HUES6 (cell line): Measurements from ENCODE around the gene PLA2G2D.

Experiments
- H3K27ac ChIP-seq: 2 replicates; pipeline ENCODE4 v1.7.0; 2013; ENCODE audit warnings: low read depth, mild to moderate bottlenecking, low read length, inconsistent platforms
- H3K27me3 ChIP-seq: 2 replicates; pipeline ENCODE4 v1.6.1; 2013; ENCODE audit warnings: low read length; ENCODE audit not compliant: control insufficient read depth, insufficient read depth
- H3K36me3 ChIP-seq: 2 replicates; pipeline ENCODE4 v1.6.1; 2013; ENCODE audit warnings: low read length; ENCODE audit not compliant: control insufficient read depth, insufficient read depth
- H3K4me1 ChIP-seq: 2 replicates; pipeline ENCODE4 v1.6.1; 2013; ENCODE audit warnings: low read length; ENCODE audit not compliant: control insufficient read depth, insufficient read depth
- H3K4me3 ChIP-seq: 2 replicates; pipeline ENCODE4 v1.5.1; 2013; ENCODE audit warnings: low read depth, low read length
- H3K9ac ChIP-seq: one replicate; pipeline ENCODE4 v1.6.1; 2013; ENCODE audit warnings: mild to moderate bottlenecking, low read length
- H3K9me3 ChIP-seq: 2 replicates; pipeline ENCODE4 v1.6.1; 2013; ENCODE audit warnings: low read depth, low read length; ENCODE audit not compliant: control insufficient read depth, insufficient read depth

Gene PLA2G2D

DNA sequence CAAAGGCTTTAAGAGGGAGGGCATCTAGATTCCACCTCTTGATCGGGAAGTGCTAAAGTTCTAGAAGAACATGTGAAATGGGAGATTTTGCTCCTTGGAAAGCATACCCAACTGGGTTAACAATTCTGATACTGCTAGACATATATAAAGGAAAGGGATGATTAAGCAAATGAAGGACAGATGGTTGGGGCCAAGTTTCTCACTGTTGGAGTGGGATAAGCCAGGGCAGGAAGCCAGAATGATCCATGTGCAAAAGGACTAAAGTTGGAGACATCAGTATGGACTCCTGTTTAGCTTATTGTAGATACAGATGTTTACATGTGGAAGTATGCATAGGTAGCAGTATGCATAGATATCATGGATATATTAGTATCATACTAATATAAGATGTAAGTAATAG, 32.5 kb downstream of the PLA2G2D start:
- Histone ChIP-seq H3K4me3 (no peak overlapping the region), H3K27ac (no peak overlapping the region), H3K9ac (no peak overlapping the region), H3K36me3 (no peaks in the 10 kb centered on the region), H3K9me3 (peaks cover 11% of the 10 kb centered on the region; the same call in 1 of the 2 replicates), H3K27me3 (no peaks in the 10 kb centered on the region), H3K4me1 (peaks cover 3% of the 10 kb centered on the region; the same call in 1 of the 2 replicates)

DNA sequence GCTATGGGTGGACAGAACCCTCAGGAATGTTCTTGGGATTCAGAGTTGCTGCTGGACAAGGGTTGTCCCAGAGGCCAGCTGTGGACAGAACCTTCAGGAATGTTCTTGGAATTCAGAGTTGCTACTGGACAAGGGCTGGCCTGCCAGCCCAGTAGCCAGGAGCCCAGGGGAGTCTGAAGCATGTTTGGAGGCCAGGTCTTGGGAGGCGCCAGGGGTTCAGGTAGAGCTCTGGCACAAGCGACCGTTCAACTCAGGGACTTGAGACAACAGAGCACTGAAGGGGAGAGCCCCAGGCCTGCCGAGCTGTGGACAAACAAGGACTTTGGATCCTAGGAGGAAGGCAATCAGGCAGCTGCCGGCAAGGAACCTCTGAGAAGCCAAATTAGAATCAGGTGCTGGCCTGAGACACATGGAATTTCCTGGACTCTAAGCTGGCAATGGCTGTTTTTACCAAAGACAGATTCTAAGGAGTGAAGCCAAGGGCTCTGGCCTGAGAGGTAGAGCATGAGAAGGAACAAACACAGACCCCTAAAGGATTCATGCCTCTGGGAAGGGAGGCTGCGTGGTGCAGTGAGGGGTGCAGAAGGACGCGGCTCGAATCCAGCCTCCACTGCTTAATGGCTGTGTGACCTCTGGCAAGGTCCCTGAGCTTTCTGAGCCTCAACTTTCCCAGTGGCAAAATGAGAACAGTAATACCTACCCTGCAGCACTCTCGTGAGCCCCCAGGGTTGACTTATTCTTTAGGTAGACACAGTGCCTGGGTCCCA, 36.0 kb downstream of the PLA2G2D start:
- Histone ChIP-seq H3K36me3 (no peaks in the 10 kb centered on the region), H3K4me3 (no peak overlapping the region), H3K4me1 (peaks cover 9% of the 10 kb centered on the region; the same call in 1 of the 2 replicates), H3K27me3 (no peaks in the 10 kb centered on the region), H3K27ac (no peak overlapping the region), H3K9me3 (no peaks in the 10 kb centered on the region), H3K9ac (no peak overlapping the region)

DNA sequence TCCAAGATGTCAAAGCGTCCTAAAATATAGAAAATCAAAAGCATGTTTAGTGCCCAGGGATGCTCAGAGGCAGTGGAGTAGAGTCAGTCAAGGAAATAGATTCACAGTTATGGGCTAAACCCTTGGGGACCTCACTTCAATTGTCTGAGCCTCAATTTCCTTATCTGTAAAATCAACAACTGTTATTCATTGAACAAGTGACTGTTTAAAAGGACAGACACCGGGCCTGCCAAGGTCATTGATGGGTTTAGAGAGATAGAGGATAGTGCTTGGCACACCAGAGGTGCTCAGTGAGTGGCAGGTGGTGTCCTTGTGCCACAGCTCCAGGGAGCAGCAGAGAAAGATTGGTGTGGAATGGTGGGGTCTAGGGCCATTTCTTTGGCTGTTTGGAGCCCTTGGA, 36.6 kb downstream of the PLA2G2D start:
- H3K36me3 ChIP-seq = no peaks in the 10 kb centered on the region
- H3K9me3 ChIP-seq = no peaks in the 10 kb centered on the region
- H3K9ac ChIP-seq = no peak overlapping the region
- no peak overlapping the region for H3K27ac ChIP-seq
- H3K27me3 ChIP-seq = no peaks in the 10 kb centered on the region
- H3K4me3 ChIP-seq = no peak overlapping the region
- peaks cover 9% of the 10 kb centered on the region; the same call in 1 of the 2 replicates for H3K4me1 ChIP-seq

DNA sequence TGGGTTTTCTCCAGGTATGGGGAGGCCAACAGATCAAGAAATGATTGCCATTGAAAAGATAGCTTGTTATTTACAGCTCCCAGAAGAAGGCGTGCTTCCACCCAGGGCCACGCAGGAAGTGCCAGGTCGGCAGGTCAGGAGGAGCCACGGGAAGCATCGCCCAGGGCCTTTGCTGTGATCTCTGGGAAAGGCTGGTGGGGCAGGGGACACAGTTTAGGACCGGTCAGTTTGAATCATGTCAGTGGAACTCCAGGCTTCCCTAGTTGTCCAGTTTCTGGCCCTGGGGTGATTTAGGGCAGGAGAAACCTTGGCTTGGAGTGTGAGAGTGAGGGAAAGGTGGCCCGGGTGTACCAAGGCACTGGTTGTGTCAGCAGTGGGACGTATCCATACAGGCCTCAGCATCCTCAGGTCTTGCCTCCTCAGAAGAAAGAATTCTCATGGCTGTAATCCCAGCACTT, 38.0 kb downstream of the PLA2G2D start:
- no peaks in the 10 kb centered on the region for H3K27me3 ChIP-seq
- H3K36me3 ChIP-seq = no peaks in the 10 kb centered on the region
- peaks cover 9% of the 10 kb centered on the region; the same call in 1 of the 2 replicates for H3K4me1 ChIP-seq
- H3K27ac ChIP-seq = no peak overlapping the region
- no peak overlapping the region for H3K9ac ChIP-seq
- H3K4me3 ChIP-seq = no peak overlapping the region
- H3K9me3 ChIP-seq = no peaks in the 10 kb centered on the region

DNA sequence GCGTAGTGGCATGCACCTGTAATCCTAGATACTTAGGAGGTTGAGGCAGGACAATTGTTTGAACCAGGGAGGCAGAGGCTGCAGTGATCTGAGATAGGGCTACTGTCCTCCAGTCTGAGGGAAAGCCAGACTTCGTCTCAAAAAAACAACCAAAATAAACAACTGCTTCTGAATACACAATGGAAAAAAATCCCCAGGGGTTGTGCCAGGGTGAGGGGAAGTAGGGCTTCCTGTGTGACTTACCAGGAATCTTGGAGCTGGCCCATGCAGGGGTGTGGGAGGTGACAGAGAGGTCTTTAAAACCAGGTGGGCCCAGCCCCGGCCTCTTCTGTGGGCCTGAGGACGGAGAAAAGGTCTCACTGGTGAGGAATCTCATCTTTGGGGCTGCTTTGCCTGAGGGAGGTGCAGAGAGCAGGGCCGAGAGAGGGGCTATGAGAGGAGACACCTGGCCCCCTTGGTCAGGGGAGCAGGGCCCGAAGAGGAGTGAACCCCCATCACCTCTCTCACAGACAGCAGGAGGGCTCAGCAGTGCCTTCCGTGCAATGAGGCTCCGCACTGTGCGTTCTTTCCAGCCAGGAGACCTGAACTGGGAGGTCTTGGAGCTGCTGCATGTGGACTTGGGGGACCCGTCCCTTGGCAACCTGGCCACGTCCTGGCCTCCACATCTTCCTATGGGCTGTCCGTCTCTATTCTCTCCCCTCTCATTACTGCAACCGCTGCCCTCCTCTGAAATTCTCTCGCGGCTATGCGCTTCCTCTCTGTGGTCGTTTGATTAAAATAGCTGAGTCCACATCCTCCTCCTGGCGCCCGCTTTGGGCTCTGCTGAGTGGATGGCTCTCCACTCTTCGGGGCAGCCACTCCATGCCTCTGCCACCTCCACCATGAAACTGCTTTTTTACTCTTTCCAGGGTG, 38.6 kb downstream of the PLA2G2D start:
- no peak overlapping the region for H3K9ac ChIP-seq
- no peaks in the 10 kb centered on the region for H3K27me3 ChIP-seq
- H3K27ac ChIP-seq = no peak overlapping the region
- no peaks in the 10 kb centered on the region for H3K9me3 ChIP-seq
- peaks cover 9% of the 10 kb centered on the region; the same call in 1 of the 2 replicates for H3K4me1 ChIP-seq
- no peak overlapping the region for H3K4me3 ChIP-seq
- H3K36me3 ChIP-seq = no peaks in the 10 kb centered on the region

DNA sequence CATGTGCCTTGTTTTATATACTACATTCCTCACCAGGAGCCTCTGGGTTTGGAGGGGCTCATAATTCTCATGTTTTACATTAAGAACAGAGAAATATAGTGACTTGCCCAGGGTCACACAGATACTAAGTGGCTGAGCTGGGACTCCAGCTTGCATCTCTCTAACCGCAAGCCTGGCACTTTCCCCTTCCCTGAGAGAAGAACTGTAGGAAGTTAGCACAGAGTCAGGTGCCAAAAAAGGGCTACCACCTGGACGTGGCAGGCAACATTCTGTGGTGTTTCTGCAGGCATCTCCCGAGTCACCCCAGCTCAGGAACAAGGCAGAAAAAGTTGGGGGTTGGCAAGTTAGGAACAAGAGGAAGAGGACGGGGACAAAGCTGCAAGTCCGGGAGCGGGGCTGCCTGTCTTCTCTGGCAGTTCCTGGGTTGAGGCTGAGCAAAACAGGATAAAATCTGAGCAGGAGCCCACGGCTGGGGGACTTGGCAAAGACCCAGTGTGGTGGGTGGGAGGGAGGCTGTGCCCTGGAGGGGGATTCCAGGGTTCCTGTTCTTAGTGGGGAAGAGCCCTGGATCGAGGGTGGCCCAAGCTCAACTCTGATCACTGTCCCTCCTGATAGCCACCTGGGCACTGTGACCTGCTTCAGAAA, 39.6 kb downstream of the PLA2G2D start:
- no peaks in the 10 kb centered on the region for H3K9me3 ChIP-seq
- H3K27ac ChIP-seq = no peak overlapping the region
- H3K27me3 ChIP-seq = no peaks in the 10 kb centered on the region
- peaks cover 9% of the 10 kb centered on the region; the same call in 1 of the 2 replicates for H3K4me1 ChIP-seq
- H3K9ac ChIP-seq = no peak overlapping the region
- H3K36me3 ChIP-seq = no peaks in the 10 kb centered on the region
- no peak overlapping the region for H3K4me3 ChIP-seq

DNA sequence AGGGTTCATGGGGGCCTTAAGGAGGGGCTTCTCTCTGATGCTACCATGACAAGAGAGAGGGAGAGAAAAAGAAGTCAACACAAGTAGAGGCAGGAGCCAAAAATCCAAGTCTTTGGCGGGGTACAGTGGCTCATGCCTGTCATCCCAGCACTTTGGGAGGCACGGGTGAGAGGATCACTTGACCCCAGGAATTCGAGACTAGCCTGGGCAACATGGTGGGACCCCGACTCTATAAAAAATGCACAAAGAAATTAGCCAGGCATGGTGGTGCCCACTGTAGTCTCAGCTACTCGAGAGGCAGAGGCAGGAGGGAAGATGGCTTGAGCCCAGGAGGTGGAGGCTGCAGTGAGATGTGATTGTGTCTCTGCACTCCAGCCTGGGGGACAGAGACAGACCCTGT, 40.6 kb downstream of the PLA2G2D start:
- Histone ChIP-seq H3K4me3 (no peak overlapping the region), H3K36me3 (no peaks in the 10 kb centered on the region), H3K9me3 (no peaks in the 10 kb centered on the region), H3K9ac (no peak overlapping the region), H3K27ac (no peak overlapping the region), H3K4me1 (peaks cover 6% of the 10 kb centered on the region; the same call in 1 of the 2 replicates), H3K27me3 (no peaks in the 10 kb centered on the region)

DNA sequence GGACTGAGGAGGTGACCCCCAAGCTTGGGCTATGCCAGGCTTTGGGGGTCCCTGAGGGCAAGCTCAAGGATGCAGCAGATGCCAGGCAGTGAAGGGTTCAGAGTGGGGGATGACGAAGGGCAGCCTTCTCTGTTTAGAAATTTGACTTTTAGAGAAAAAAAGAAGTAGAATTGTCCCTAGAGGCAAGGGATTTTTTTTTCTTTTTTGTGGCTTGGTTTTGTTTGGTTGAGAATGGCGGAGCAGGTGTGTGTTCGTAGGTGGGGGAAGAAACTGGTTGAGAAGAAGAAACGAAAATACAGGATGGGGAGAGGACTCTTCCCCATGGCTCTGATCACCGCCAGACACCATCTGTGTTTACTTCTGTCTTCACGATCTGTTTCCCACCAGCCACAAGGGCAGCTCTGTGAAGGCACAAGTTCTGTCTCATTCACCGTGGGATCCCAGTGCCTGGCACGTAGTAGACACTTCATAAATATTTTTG, 41.1 kb downstream of the PLA2G2D start:
- H3K4me1 ChIP-seq = peaks cover 6% of the 10 kb centered on the region; the same call in 1 of the 2 replicates
- H3K9me3 ChIP-seq = no peaks in the 10 kb centered on the region
- H3K9ac ChIP-seq = no peak overlapping the region
- H3K36me3 ChIP-seq = no peaks in the 10 kb centered on the region
- no peaks in the 10 kb centered on the region for H3K27me3 ChIP-seq
- H3K27ac ChIP-seq = no peak overlapping the region
- H3K4me3 ChIP-seq = no peak overlapping the region

DNA sequence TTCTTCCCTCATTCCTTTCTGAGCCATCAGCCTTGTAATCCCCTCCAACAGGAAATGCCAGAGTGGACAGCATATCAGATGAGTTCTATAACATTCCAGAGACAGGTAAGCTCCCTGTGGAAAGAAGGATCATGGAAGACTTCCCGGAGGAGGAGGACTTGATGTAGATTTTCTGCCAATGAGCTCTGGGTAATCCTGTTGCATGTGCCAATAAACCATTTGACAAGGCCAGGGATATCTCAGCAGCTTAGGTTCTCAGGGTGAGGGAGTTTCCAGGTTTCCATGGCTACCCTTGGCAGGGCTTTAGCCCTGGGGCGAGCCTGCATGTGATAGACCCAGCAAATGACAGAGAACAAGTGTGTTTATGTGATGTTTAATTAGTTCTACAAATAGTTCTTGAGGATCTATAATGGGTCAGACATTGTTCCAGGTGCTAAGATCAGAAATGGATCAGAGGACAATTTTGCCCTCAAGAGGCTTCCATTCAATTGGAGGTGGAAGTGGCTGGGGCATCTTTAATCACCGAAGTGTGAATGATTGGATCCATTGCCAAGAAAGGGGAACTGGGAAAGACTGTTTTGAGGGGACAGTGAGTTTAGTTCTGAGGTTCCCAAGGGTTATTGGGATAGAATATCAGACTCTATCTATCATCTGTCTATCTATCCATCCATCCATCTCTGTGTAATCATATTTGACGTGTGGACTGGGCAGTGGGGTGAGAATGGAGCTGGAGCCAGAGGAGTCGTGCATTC, 42.5 kb downstream of the PLA2G2D start:
- no peak overlapping the region for H3K9ac ChIP-seq
- no peak overlapping the region for H3K4me3 ChIP-seq
- no peaks in the 10 kb centered on the region for H3K9me3 ChIP-seq
- no peaks in the 10 kb centered on the region for H3K27me3 ChIP-seq
- H3K27ac ChIP-seq = no peak overlapping the region
- peaks cover 6% of the 10 kb centered on the region; the same call in 1 of the 2 replicates for H3K4me1 ChIP-seq
- no peaks in the 10 kb centered on the region for H3K36me3 ChIP-seq

DNA sequence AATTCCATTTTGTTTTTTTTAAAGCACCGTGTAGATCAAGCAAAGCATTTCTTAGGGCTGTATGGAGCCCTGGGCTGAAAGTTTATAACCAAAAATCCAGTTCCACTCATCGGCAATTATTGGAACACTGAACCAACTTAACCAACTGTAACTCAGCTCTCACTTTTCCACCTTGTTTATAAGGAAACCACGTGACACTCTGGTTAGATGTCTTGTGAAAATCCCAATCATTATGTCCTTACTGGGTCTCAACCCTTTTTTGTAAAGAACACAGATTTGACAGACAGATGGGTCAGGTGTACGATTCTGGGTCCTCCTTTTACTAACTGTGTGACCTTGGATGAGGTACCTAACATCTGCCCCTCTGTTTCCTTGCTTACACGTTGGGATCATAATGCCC, 43.1 kb downstream of the PLA2G2D start:
- H3K4me3 ChIP-seq = no peak overlapping the region
- no peaks in the 10 kb centered on the region for H3K36me3 ChIP-seq
- H3K4me1 ChIP-seq = peaks cover 6% of the 10 kb centered on the region; the same call in 1 of the 2 replicates
- H3K27me3 ChIP-seq = no peaks in the 10 kb centered on the region
- H3K9ac ChIP-seq = no peak overlapping the region
- H3K9me3 ChIP-seq = no peaks in the 10 kb centered on the region
- no peak overlapping the region for H3K27ac ChIP-seq
